Transverse colon (tissue), 4 donors: Measurements from ENCODE around the gene CES4A.

Experiments
- CTCF ChIP-seq, 5 experiments: fragments of 200-600 bp in 3 of 5; fragments of 450-650 bp in 2 of 5; sonication (generic) in 3 of 5; IDR thresholded peaks; 1 replicate in 2 of 5; 2 replicates in 3 of 5; pipeline ENCODE4 v1.5.1; 2016 to 2017; ENCODE audit warnings: antibody characterized with exemption in 5 of 5, inconsistent platforms in 3 of 5, mild to moderate bottlenecking in 2 of 5, moderate library complexity in 1 of 5
- EP300 ChIP-seq: sonication (generic); formaldehyde crosslinking; IDR thresholded peaks from one replicate; pipeline ENCODE4 v1.6.1; 2017; ENCODE audit warnings: antibody characterized with exemption, low read depth
- POLR2A ChIP-seq: fragments of 450-650 bp; IDR thresholded peaks from one replicate; pipeline ENCODE4 v1.6.1; 2016; ENCODE audit warnings: antibody characterized with exemption, mild to moderate bottlenecking, moderate library complexity
- POLR2AphosphoS5 ChIP-seq, 3 donors: sonication (generic); formaldehyde crosslinking; IDR thresholded peaks; one replicate each; pipeline ENCODE4 v1.6.1; 2016; ENCODE audit warnings: antibody characterized with exemption in 3 of 3

DNA sequence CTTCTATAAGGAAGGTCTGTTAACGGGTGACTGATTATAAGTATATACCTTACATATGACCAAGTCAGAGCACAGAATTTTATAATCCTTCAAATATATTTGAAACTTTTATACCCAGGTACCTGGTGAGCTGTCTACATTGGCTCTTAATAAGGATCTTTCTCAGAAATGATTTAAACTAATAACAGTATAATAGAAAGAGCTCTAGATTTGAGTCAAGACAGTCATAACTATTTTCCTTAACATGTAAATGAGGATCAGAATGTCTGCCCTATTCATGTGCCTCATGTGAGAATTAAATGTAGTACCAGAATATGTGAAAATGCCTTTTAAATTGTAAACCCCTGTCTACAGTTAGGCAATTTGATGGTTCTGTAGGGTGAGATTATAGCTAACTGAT lies 55.0 kb downstream of the CES4A start:
- TF ChIP-seq POLR2A: no peak
- TF ChIP-seq CTCF (IDR thresholded peaks at IDR 0.05): no peak
- TF ChIP-seq EP300: no peak
- no peak for TF ChIP-seq POLR2AphosphoS5 (IDR thresholded peaks at IDR 0.05)
